Mesendoderm (in vitro differentiated cells): Measurements from ENCODE around the gene SUGCT. TPM values are rescaled to one million over a fixed set of nuclear protein-coding genes. Genes with fewer than 3 reads are reported as not detected.

Source experiments
- DNase-seq: peaks from one replicate; pipeline ENCODE4 v3.0.0; 2013
- H2AK5ac ChIP-seq: 2 replicates; pipeline ENCODE4 v1.6.1; 2013; ENCODE audit warnings: low read length, inconsistent platforms
- H2BK120ac ChIP-seq: 2 replicates; pipeline ENCODE4 v1.6.1; 2013; ENCODE audit warnings: low read depth, mild to moderate bottlenecking, low read length, moderate library complexity, mixed read lengths
- H2BK15ac ChIP-seq: replicated peaks from 2 replicates; pipeline ENCODE4 v1.6.1; 2013; ENCODE audit warnings: low read depth, mild to moderate bottlenecking, moderate library complexity
- H2BK5ac ChIP-seq: 2 replicates; pipeline ENCODE4 v1.6.1; 2013; ENCODE audit warnings: low read length, inconsistent platforms
- H3K18ac ChIP-seq: 2 replicates; pipeline ENCODE4 v1.6.1; 2013; ENCODE audit warnings: mild to moderate bottlenecking, low read length, mixed read lengths
- H3K23ac ChIP-seq: one replicate; pipeline ENCODE4 v1.6.1; 2013; ENCODE audit warnings: low read length
- H3K27ac ChIP-seq: 2 replicates; pipeline ENCODE4 v1.5.1; 2013; ENCODE audit warnings: low read depth, mild to moderate bottlenecking, inconsistent platforms, low read length, moderate library complexity
- H3K27me3 ChIP-seq: 2 replicates; pipeline ENCODE4 v1.6.1; 2013; ENCODE audit warnings: low read length, control low read depth, mild to moderate bottlenecking, inconsistent platforms; ENCODE audit not compliant: insufficient read depth, poor library complexity
- H3K36me3 ChIP-seq: 2 replicates; pipeline ENCODE4 v1.6.1; 2013; ENCODE audit warnings: low read length, inconsistent platforms; ENCODE audit not compliant: control insufficient read depth, insufficient read depth
- H3K4ac ChIP-seq: one replicate; pipeline ENCODE4 v1.6.1; 2013; ENCODE audit warnings: low read depth, mild to moderate bottlenecking, low read length, moderate library complexity
- H3K4me1 ChIP-seq: 2 replicates; pipeline ENCODE4 v1.6.1; 2013; ENCODE audit warnings: low read depth, low read length, inconsistent platforms; ENCODE audit not compliant: control insufficient read depth
- H3K4me2 ChIP-seq: 2 replicates; pipeline ENCODE4 v1.6.1; 2013; ENCODE audit warnings: low read length
- H3K4me3 ChIP-seq: 2 replicates; pipeline ENCODE4 v1.5.1; 2013; ENCODE audit warnings: mild to moderate bottlenecking, low read length
- H3K56ac ChIP-seq: one replicate; pipeline ENCODE4 v1.6.1; 2013; ENCODE audit warnings: low read length
- H3K79me1 ChIP-seq: 2 replicates; pipeline ENCODE4 v1.6.1; 2013; ENCODE audit warnings: low read length, inconsistent platforms
- H3K79me2 ChIP-seq: 2 replicates; pipeline ENCODE4 v1.6.1; 2013; ENCODE audit warnings: mild to moderate bottlenecking, low read length; ENCODE audit not compliant: control insufficient read depth, insufficient read depth
- H3K9ac ChIP-seq: 2 replicates; pipeline ENCODE4 v1.6.1; 2013; ENCODE audit warnings: low read length, inconsistent platforms
- H4K5ac ChIP-seq: one replicate; pipeline ENCODE4 v1.6.1; 2013; ENCODE audit warnings: low read length
- H4K8ac ChIP-seq: one replicate; pipeline ENCODE4 v1.6.1; 2013; ENCODE audit warnings: low read depth, mild to moderate bottlenecking, control low read depth, low read length, moderate library complexity
- WGBS: extraction: QIAGEN DNeasy Blood & Tissue Kit; methylation state at CpG from one replicate; pipeline ENCODE4 v1.1.7; 2013; ENCODE audit warnings: low lambda C conversion rate, missing lambda C conversion rate; ENCODE audit not compliant: insufficient coverage; ENCODE audit errors: extremely low coverage; 5-methylcytosine and 5-hydroxymethylcytosine counted together
- small RNA-seq: library from polyadenylated mRNA; stranded (forward); fragments of <200 nt; extraction: miRNeasy Mini kit (QIAGEN cat#:217004); gene quantifications from one replicate; pipeline ENCODE3, GENCODE V24; 2013; ENCODE audit not compliant: insufficient read depth

SUGCT gene

GRCh38 chr7:40903872-40904271 is 769.1 kb downstream of the SUGCT start:
- DNase-seq: no peak

DNA sequence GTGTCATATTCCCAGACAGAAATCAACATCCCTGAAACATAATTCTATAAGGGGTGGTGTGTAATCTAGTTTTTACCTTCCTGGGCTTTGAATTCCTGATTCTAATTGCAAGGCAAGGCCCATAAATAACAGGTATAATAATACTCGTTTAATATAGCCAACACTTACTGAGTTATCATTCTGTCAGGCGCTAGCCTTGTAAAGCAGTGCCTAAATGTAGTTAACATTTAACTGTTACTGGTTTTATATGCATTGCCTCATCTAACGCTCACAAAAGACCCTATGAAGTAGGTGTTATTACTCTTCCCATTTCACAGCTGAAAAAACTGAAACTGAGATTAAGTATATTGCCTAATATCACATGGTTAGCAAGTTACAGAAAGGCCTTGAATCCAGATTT is 772.5 kb downstream of the SUGCT start:
- Histone ChIP-seq H2AK5ac (no peak overlapping the region), H2BK5ac (no peak overlapping the region), H3K79me1 (no peaks in the 10 kb centered on the region), H3K4me2 (no peak overlapping the region), H3K36me3 (no peaks in the 10 kb centered on the region), H2BK15ac (no peak overlapping the region), H3K27ac (no peak overlapping the region), H3K56ac (no peak overlapping the region), H3K4me1 (no peaks in the 10 kb centered on the region), H3K79me2 (no peaks in the 10 kb centered on the region), H3K9ac (no peak overlapping the region), H3K23ac (no peak overlapping the region), H3K4me3 (no peak overlapping the region), H3K4ac (no peak overlapping the region), H4K8ac (no peak overlapping the region), H2BK120ac (no peak overlapping the region), H3K27me3 (no peaks in the 10 kb centered on the region), H3K18ac (no peak overlapping the region), H4K5ac (no peak overlapping the region)
- DNase-seq: no peak
- no CpG with 5 or more reads among the region's 3 CpGs for WGBS

More at GRCh38 chr7:40903872-40904271, 769.1 kb downstream of the SUGCT start:
- no peak overlapping the region for H2BK15ac ChIP-seq
- no peak overlapping the region for H2AK5ac ChIP-seq
- H3K4me1 ChIP-seq: no peaks in the 10 kb centered on the region
- H3K27ac ChIP-seq: no peak overlapping the region
- H3K79me1 ChIP-seq: no peaks in the 10 kb centered on the region
- no peaks in the 10 kb centered on the region for H3K36me3 ChIP-seq
- H2BK120ac ChIP-seq: no peak overlapping the region
- no peak overlapping the region for H4K8ac ChIP-seq
- H3K4ac ChIP-seq: no peak overlapping the region
- no peak overlapping the region for H3K4me3 ChIP-seq
- H3K18ac ChIP-seq: no peak overlapping the region
- no peaks in the 10 kb centered on the region for H3K27me3 ChIP-seq
- H3K23ac ChIP-seq: no peak overlapping the region
- no peaks in the 10 kb centered on the region for H3K79me2 ChIP-seq
- no peak overlapping the region for H2BK5ac ChIP-seq
- no peak overlapping the region for H3K56ac ChIP-seq
- WGBS: no CpG with 5 or more reads among the region's 10 CpGs
- no peak overlapping the region for H4K5ac ChIP-seq
- H3K4me2 ChIP-seq: no peak overlapping the region
- H3K9ac ChIP-seq: no peak overlapping the region

- no peak overlapping the region for H3K56ac ChIP-seq
- H2BK5ac ChIP-seq: no peak overlapping the region
- H3K4ac ChIP-seq: no peak overlapping the region
- no peak for DNase-seq
- H3K18ac ChIP-seq: no peak overlapping the region
- no peaks in the 10 kb centered on the region for H3K4me1 ChIP-seq
- no peak overlapping the region for H2BK15ac ChIP-seq
- H3K36me3 ChIP-seq: no peaks in the 10 kb centered on the region
- no CpG with 5 or more reads among the region's 10 CpGs for WGBS
- H3K27me3 ChIP-seq: no peaks in the 10 kb centered on the region
- no peak overlapping the region for H2BK120ac ChIP-seq
- H3K4me3 ChIP-seq: no peak overlapping the region
- no peak overlapping the region for H2AK5ac ChIP-seq
- H3K4me2 ChIP-seq: no peak overlapping the region
- H3K23ac ChIP-seq: no peak overlapping the region
- no peak overlapping the region for H3K9ac ChIP-seq
- H3K27ac ChIP-seq: no peak overlapping the region
- no peak overlapping the region for H4K5ac ChIP-seq
- H3K79me2 ChIP-seq: no peaks in the 10 kb centered on the region
- H4K8ac ChIP-seq: no peak overlapping the region
- H3K79me1 ChIP-seq: no peaks in the 10 kb centered on the region
Measured at GRCh38 chr7:40909346-40909980, 774.7 kb downstream of the SUGCT start.

Small RNA genes lying within 50 kb of the gene (small RNA-seq; reads per million reads assigned to genes)
- gene AC006023.1: not detected
- gene AC006023.2: not detected
